Right lobe of liver (tissue), 6 donors: ENCODE results near the gene DIO3. TPM values are rescaled to one million over a fixed set of nuclear protein-coding genes. Genes with fewer than 3 reads are reported as not detected.
"Not testable (repeated sequence)": the region's sequence is repeated elsewhere in the genome, so short reads cannot be mapped to it uniquely, and the experiment has no call there.

ENCODE experiments used
- ATAC-seq, 4 donors: fragments of 200-7000 bp; cut with Tn5 transposase; one replicate each; pipeline ENCODE4 v1.9.1; 2020; ENCODE audit warnings: mild to moderate bottlenecking in 4 of 4, moderate library complexity in 4 of 4
- DNase-seq, 3 donors: peaks; one replicate each; pipeline ENCODE4 v3.0.0-alpha.2; 2020
- H3K27ac ChIP-seq, 3 donors: fragments of 200-600 bp; one replicate each; pipeline ENCODE4 v1.8.0; 2022
- H3K27me3 ChIP-seq, 2 donors: fragments of 200-600 bp; one replicate each; pipeline ENCODE4 v1.8.0; 2022
- H3K36me3 ChIP-seq, 4 donors: fragments of 200-600 bp; sonication (generic) in 1 of 4; one replicate each; pipeline versions ENCODE4 v1.5.1 to v1.8.0; 2017 to 2022; ENCODE audit warnings: control low read depth in 1 of 4
- H3K4me1 ChIP-seq, 4 donors: fragments of 200-600 bp; sonication (generic) in 1 of 4; one replicate each; pipeline versions ENCODE4 v1.5.1 to v1.8.0; 2017 to 2022; ENCODE audit warnings: control low read depth in 1 of 4
- H3K4me3 ChIP-seq, 3 donors: fragments of 200-600 bp; one replicate each; pipeline ENCODE4 v1.8.0; 2022
- H3K9me3 ChIP-seq, 4 donors: fragments of 200-600 bp; sonication (generic) in 1 of 4; one replicate each; pipeline versions ENCODE4 v1.5.1 to v1.8.0; 2017 to 2022; ENCODE audit warnings: control low read depth in 1 of 4
- POLR2A ChIP-seq: fragments of 450-650 bp; IDR thresholded peaks from one replicate; pipeline ENCODE4 v1.6.1; 2017; ENCODE audit warnings: antibody characterized with exemption, mild to moderate bottlenecking
- WGBS: methylation state at CpG from one replicate; pipeline ENCODE4 v1.1.6; 2018; ENCODE audit warnings: low coverage, low lambda C conversion rate; ENCODE audit not compliant: insufficient coverage; ENCODE audit errors: missing lambda C conversion rate; 5-methylcytosine and 5-hydroxymethylcytosine counted together
- intact Hi-C, 2 donors: fragments of 100-400 bp; cut with DNase I; formaldehyde crosslinking; loops; one replicate each; pipeline versions ENCODE4 v1.11.2 to v1.14.1; 2022
- total RNA-seq, 6 experiments: library from RNA; depleted of rRNA in 2 of 6; stranded (reverse); fragments of >200 nt in 2 of 6; fragmentation: NEBNext Ultra II Directional in 3 of 6; extraction: Animal tissue kit (Norgen Biotek cat#: 25700) in 3 of 6; gene quantifications; one replicate each; pipeline versions ENCODE4 v1.1.0 to v1.2.4, GENCODE V29; 2016 to 2023
- TF ChIP-seq, protein P1 (sequence below), 4 donors: fragments of 200-600 bp in 3 of 4; fragments of 450-650 bp in 1 of 4; IDR thresholded peaks; one replicate each; pipeline versions ENCODE4 v1.5.1 to v1.8.0; 2016 to 2022; ENCODE audit warnings: antibody characterized with exemption in 4 of 4, mild to moderate bottlenecking in 2 of 4
- donor health status: DM: no; HTN: yes; CAD: no.
- donor health status: DM: no; HTN: no; CAD: no.
- donor health status: DM: no; HTN: no; CAD: no.
- donor health status: DM: no; HTN: yes; CAD: no.
- donor health status: DM: no; HTN: yes; CAD: no.

Gene DIO3
- total RNA-seq, 6 experiments from 2014 or later, result 0.39 to 6.4 TPM; not detected in 4

DNA sequence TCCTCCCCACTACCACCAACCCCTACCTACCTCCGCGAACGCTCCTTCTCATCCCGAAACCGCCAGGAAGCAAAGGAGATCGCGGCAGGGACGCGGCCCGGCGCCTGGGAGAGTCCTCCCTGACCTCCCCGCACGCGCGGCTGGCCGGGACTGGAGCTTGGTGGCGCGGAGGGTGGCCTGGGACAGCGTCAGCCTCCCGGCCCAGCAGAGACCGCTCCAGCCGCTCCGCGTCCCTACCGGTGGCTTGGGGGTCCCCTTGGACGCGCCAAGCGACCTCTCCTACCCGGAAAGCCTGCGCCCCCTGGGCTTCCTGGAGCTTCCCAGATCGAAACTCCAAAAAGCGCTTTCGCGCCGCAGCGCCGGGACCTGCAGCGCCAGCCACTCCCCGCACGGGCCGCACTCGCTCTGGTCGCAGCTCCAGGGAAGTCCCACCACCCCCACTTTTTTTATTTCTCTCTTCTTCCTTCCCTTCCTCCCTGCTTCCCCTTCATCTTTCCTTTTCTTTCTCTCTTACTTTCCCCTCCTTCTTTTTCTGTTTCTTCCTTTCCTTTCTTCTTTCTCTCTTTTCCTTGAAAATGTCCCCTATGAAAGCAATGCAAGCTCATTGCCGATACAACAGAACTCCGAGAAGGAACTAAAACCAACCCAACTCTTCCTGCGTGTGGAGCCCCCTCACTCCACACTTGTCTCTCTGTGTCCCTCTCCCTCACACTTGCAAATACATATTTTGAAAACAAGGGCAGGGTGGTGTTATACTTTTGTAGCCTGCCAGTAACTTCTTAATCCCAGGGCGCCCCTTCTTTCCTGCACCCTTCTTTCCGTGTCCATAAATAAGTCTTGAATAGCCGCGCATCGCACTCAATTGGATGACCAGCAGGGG lies 3.8 kb downstream of the DIO3 start:
- H3K9me3 ChIP-seq, result peaks cover 0 to 7% (median 0%) of the 10 kb centered on the region in 4 donors
- intact Hi-C loops, result no loop called here
- TF ChIP-seq POLR2A, result no peak
- TF ChIP-seq, protein P1, sequence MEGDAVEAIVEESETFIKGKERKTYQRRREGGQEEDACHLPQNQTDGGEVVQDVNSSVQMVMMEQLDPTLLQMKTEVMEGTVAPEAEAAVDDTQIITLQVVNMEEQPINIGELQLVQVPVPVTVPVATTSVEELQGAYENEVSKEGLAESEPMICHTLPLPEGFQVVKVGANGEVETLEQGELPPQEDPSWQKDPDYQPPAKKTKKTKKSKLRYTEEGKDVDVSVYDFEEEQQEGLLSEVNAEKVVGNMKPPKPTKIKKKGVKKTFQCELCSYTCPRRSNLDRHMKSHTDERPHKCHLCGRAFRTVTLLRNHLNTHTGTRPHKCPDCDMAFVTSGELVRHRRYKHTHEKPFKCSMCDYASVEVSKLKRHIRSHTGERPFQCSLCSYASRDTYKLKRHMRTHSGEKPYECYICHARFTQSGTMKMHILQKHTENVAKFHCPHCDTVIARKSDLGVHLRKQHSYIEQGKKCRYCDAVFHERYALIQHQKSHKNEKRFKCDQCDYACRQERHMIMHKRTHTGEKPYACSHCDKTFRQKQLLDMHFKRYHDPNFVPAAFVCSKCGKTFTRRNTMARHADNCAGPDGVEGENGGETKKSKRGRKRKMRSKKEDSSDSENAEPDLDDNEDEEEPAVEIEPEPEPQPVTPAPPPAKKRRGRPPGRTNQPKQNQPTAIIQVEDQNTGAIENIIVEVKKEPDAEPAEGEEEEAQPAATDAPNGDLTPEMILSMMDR (IDR thresholded peaks at IDR 0.05), result no peak
- peaks cover 0 to 26% of the 10 kb centered on the region in 2 donors for H3K27me3 ChIP-seq
- H3K4me3 ChIP-seq, result no peak overlapping the region
- WGBS, result 2% methylated on average over 41 of the region's 51 CpGs
- peak in 1 of 3 donors; percentile 45 for DNase-seq
- no peak overlapping the region for H3K27ac ChIP-seq
- H3K4me1 ChIP-seq, result peaks cover 0 to 5% (median 0%) of the 10 kb centered on the region in 4 donors
- H3K36me3 ChIP-seq, result no peaks in the 10 kb centered on the region
- peak in 1 of 4 donors; percentile 11 for ATAC-seq

DNA sequence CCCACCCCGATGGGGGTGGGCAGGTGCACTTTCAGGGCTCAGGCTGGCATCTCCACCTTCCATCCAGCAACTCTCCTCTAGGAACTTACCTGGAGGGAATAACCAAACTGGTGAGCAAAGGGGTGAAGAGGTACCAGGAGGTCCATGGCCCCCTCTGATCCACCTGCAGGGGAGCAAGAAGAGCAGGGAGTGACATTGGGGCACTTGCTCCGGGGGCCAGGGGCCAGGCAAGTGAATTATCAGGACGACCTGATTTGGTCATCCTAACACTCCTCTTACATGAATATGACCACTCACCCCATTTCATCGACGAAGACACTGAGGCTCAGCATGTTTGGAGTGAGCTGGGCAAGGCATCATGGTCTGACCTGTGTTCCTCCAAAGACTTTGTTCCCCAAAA lies 6.0 kb downstream of the DIO3 start:
- no peak for TF ChIP-seq POLR2A
- TF ChIP-seq, protein P1 (IDR thresholded peaks at IDR 0.05), result no peak
- ATAC-seq (no peak), DNase-seq (no peak)
- H3K27ac ChIP-seq, result no peak overlapping the region
- H3K4me1 ChIP-seq, result peaks cover 0 to 5% (median 0%) of the 10 kb centered on the region in 4 donors
- H3K4me3 ChIP-seq, result no peak overlapping the region
- no peaks in the 10 kb centered on the region for H3K36me3 ChIP-seq
- no peaks in the 10 kb centered on the region for H3K9me3 ChIP-seq
- H3K27me3 ChIP-seq, result peaks cover 0 to 26% of the 10 kb centered on the region in 2 donors
- WGBS, result 93% methylated on average over 3 of the region's 5 CpGs
- intact Hi-C loops, result no loop called here

DNA sequence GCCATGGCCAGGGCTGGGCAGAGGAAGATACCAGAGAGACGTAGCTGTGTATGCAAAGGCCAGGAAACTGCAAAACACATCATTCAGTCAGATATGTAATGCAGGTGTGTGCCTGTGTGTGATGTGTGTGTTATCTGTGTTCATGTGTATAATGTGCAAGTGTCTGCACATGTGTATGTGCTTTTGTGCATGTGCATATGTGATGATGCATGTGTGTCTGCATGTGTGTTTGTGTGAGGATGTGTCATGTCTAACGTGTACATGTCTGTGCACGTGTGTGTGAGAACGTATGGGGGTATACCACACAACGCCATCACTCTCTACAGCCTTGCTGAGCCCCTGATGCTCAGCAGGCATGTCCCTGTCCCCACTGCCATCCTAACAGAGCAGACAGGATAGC lies 9.7 kb downstream of the DIO3 start:
- no peak overlapping the region for H3K27ac ChIP-seq
- 39% methylated on average over 5 of the region's 5 CpGs for WGBS
- H3K27me3 ChIP-seq, result peaks cover 0 to 2% of the 10 kb centered on the region in 2 donors
- H3K4me1 ChIP-seq, result no peaks in the 10 kb centered on the region
- no peak for ATAC-seq
- no peak overlapping the region for H3K4me3 ChIP-seq
- TF ChIP-seq POLR2A, result no peak
- TF ChIP-seq, protein P1 (IDR thresholded peaks at IDR 0.05), result no peak
- H3K36me3 ChIP-seq, result no peaks in the 10 kb centered on the region
- no peaks in the 10 kb centered on the region for H3K9me3 ChIP-seq
- DNase-seq, result no peak
- intact Hi-C loops, result no loop called here

DNA sequence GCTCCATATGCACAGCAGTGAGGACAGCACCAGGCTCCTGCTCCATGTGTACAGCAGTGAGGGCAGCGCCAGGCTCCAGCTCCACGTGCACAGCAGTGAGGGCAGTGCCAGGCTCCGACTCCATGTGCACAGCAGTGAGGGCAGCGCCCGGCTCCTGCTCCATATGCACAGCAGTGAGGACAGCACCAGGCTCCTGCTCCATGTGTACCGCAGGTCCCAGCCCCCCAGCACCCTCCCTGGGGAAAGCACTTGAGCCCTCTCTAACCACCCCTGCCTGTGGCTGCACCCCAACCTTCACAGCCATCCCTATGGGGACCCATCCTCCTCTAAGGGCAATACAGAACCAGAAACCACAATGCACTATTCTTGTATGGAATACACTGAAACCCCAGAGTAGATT lies 11.2 kb downstream of the DIO3 start:
- ATAC-seq, H3K36me3 ChIP-seq, H3K9me3 ChIP-seq, H3K4me3 ChIP-seq, H3K4me1 ChIP-seq, intact Hi-C loops, DNase-seq, H3K27ac ChIP-seq, H3K27me3 ChIP-seq: not testable (repeated sequence)
- no CpG with 5 or more reads among the region's 6 CpGs for WGBS

DNA sequence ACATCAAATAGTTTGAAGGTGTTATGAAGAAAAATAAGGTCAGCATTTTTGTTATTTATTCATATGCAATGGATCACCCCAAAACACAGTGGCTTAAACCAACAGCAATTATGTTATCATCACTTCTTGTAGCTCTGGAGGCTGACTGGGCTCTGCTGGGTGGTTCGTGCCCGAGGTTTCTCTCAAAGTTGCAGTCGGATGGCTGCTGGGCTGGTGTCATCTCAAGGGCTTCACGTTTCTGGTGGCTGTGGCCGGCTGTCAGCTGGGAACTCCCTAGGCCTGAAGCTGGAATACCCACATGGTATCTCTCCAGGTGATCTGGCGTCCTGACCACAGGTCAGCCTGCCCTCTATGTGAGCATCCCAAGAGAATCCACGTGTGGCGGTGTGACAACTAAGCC lies 12.0 kb downstream of the DIO3 start:
- intact Hi-C loops, result no loop called here
- no peak for DNase-seq

More for the DNA sequence above, 12.0 kb downstream of the DIO3 start:
- Histone ChIP-seq H3K36me3 (no peaks in the 10 kb centered on the region), H3K4me3 (no peak overlapping the region), H3K4me1 (no peaks in the 10 kb centered on the region), H3K27me3 (no peaks in the 10 kb centered on the region), H3K27ac (no peak overlapping the region), H3K9me3 (no peaks in the 10 kb centered on the region)
- TF ChIP-seq, protein P1 (IDR thresholded peaks at IDR 0.05), result no peak
- no peak for TF ChIP-seq POLR2A
- WGBS, result 44% methylated on average over 4 of the region's 8 CpGs
- no peak for ATAC-seq
